Astrocyte (in vitro differentiated cells and primary cell): ENCODE measurements around the gene MYEOV. TPM values are rescaled to one million over a fixed set of nuclear protein-coding genes. Genes with fewer than 3 reads are reported as not detected.
A peak's percentile ranks its signal among the peaks of the same experiment; 100 is the strongest.

Experiments used
- DNase-seq: peaks from one replicate; pipeline ENCODE4 v3.0.0-alpha.2; 2010; ENCODE audit warnings: low read depth
- FAIRE-seq: peaks from 2 replicates; lab custom pipeline; 2011; peaks lifted over from hg19 to GRCh38; lab: Jason Lieb, UNC
- H2AFZ ChIP-seq: 2 replicates; pipeline ENCODE4 v1.6.0; 2012; ENCODE audit warnings: low read depth, low read length, inconsistent platforms
- H3K27ac ChIP-seq: 2 replicates; pipeline ENCODE4 v1.5.1; 2011; ENCODE audit warnings: low read depth, low read length, inconsistent platforms
- H3K27me3 ChIP-seq: 2 replicates; pipeline ENCODE4 v1.6.0; 2011; ENCODE audit warnings: low read length, inconsistent platforms; ENCODE audit not compliant: insufficient read depth
- H3K36me3 ChIP-seq: 2 replicates; pipeline ENCODE4 v1.5.1; 2011; ENCODE audit warnings: low read length, inconsistent platforms; ENCODE audit not compliant: insufficient read depth
- H3K4me1 ChIP-seq: 2 replicates; pipeline ENCODE4 v1.5.1; 2011; ENCODE audit warnings: low read length, inconsistent platforms; ENCODE audit not compliant: insufficient read depth
- H3K4me2 ChIP-seq: 2 replicates; pipeline ENCODE4 v1.6.0; 2012; ENCODE audit warnings: low read length, inconsistent platforms
- H3K4me3 ChIP-seq: 2 replicates; pipeline ENCODE4 v1.5.1; 2011; ENCODE audit warnings: low read depth, mild to moderate bottlenecking, low read length, inconsistent platforms; ENCODE audit not compliant: insufficient read depth
- H3K79me2 ChIP-seq: 2 replicates; pipeline ENCODE4 v1.6.0; 2012; ENCODE audit warnings: mild to moderate bottlenecking, low read length, inconsistent platforms; ENCODE audit not compliant: insufficient read depth
- H3K9ac ChIP-seq: 2 replicates; pipeline ENCODE4 v1.6.0; 2012; ENCODE audit warnings: mild to moderate bottlenecking, low read length, inconsistent platforms
- H3K9me3 ChIP-seq: 2 replicates; pipeline ENCODE4 v1.5.1; 2012; ENCODE audit warnings: low read depth, mild to moderate bottlenecking, low read length, inconsistent platforms; ENCODE audit not compliant: insufficient read depth
- H4K20me1 ChIP-seq: 2 replicates; pipeline ENCODE4 v1.6.0; 2012; ENCODE audit warnings: low read length, inconsistent platforms; ENCODE audit not compliant: insufficient read depth
- H3K27ac Mint-ChIP-seq: one replicate; pipeline ENCODE4 v1.8.0; 2021; ENCODE audit warnings: mild to moderate bottlenecking, mixed read lengths; ENCODE audit not compliant: unreplicated experiment
- H3K27me3 Mint-ChIP-seq: one replicate; pipeline ENCODE4 v1.8.0; 2021; ENCODE audit warnings: low read depth, mixed read lengths; ENCODE audit not compliant: unreplicated experiment
- H3K36me3 Mint-ChIP-seq: one replicate; pipeline ENCODE4 v1.8.0; 2021; ENCODE audit warnings: low read depth, mixed read lengths; ENCODE audit not compliant: unreplicated experiment
- H3K4me1 Mint-ChIP-seq: one replicate; pipeline ENCODE4 v1.8.0; 2021; ENCODE audit warnings: low read depth, mixed read lengths; ENCODE audit not compliant: unreplicated experiment
- H3K4me3 Mint-ChIP-seq: one replicate; pipeline ENCODE4 v1.8.0; 2021; ENCODE audit warnings: mild to moderate bottlenecking, moderate library complexity, mixed read lengths; ENCODE audit not compliant: unreplicated experiment
- H3K9me3 Mint-ChIP-seq: one replicate; pipeline ENCODE4 v1.8.0; 2021; ENCODE audit warnings: mild to moderate bottlenecking, mixed read lengths; ENCODE audit not compliant: unreplicated experiment
- EZH2 ChIP-seq: IDR thresholded peaks from 2 replicates; pipeline ENCODE4 v1.6.1; 2012; ENCODE audit warnings: mild to moderate bottlenecking, low read length, inconsistent platforms; ENCODE audit not compliant: insufficient read depth
- total RNA-seq: library from RNA; stranded (reverse); gene quantifications from 2 replicates; pipeline ENCODE4 v1.2.1, GENCODE V29; 2021
- TF ChIP-seq, protein P1 (sequence below): IDR thresholded peaks from 2 replicates; pipeline ENCODE4 v1.5.1; 2011; ENCODE audit warnings: low read depth, mild to moderate bottlenecking, inconsistent platforms, low read length, moderate library complexity; ENCODE audit not compliant: insufficient read depth

MYEOV gene
- total RNA-seq, 1 donor from 2014 or later: not detected

DNA sequence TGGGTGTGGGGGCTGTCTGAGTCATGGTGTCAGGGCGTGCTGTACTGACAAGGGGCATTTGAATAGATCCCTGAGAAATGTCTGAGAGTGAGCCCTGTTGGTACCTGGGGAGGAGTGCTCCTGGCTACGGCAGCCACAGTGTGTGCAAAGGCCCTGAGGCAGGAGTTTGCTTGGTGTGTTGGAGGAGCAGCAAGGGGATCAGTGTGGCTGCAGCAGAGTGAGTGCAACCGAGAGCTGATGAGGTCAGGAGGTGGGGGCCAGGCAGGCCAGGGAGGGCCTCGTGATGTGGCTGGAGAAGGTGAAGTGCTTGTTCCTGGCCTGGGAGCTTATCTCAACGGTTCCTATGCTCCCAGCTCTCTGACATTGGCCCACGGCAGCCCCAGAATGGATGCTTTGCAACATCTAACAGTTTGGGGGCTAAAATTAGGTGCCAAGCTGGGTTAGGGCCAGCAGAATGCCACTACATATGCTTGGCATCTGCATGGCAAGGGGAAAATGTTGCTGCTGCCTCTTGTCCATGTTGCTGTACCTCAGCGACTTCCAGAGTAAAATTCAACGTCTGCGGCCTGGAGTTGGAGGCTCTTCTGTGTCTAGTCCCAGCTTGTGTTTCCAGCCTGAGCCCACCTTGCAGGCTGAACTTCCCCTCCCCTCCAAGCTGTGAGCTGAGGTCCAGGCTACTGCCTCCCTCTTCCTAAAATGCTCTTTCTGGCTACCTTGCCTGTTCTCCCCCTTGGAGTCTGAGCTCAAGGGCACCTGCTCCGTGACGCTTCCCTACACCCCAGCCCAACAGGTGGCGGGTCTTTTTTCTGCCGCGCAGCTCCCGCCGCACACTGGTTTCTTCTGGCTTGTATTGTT, 48.2 kb upstream of the MYEOV start:
- no peak overlapping the region for H3K27ac ChIP-seq
- peaks cover 10% of the 10 kb centered on the region for H3K4me1 ChIP-seq
- H3K4me3 ChIP-seq: no peak overlapping the region
- no peak overlapping the region for H2AFZ ChIP-seq
- TF ChIP-seq EZH2: no peak
- TF ChIP-seq, protein P1, sequence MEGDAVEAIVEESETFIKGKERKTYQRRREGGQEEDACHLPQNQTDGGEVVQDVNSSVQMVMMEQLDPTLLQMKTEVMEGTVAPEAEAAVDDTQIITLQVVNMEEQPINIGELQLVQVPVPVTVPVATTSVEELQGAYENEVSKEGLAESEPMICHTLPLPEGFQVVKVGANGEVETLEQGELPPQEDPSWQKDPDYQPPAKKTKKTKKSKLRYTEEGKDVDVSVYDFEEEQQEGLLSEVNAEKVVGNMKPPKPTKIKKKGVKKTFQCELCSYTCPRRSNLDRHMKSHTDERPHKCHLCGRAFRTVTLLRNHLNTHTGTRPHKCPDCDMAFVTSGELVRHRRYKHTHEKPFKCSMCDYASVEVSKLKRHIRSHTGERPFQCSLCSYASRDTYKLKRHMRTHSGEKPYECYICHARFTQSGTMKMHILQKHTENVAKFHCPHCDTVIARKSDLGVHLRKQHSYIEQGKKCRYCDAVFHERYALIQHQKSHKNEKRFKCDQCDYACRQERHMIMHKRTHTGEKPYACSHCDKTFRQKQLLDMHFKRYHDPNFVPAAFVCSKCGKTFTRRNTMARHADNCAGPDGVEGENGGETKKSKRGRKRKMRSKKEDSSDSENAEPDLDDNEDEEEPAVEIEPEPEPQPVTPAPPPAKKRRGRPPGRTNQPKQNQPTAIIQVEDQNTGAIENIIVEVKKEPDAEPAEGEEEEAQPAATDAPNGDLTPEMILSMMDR: no peak
- peaks cover 5% of the 10 kb centered on the region for H3K36me3 Mint-ChIP-seq
- no peak overlapping the region for H3K9ac ChIP-seq
- H3K27me3 ChIP-seq: peaks cover 6% of the 10 kb centered on the region
- H3K4me2 ChIP-seq: no peak overlapping the region
- H3K9me3 ChIP-seq: peaks cover 3% of the 10 kb centered on the region
- H3K4me3 Mint-ChIP-seq: no peak overlapping the region
- no peaks in the 10 kb centered on the region for H4K20me1 ChIP-seq
- DNase-seq (no peak), FAIRE-seq (no peak)
- peaks cover 13% of the 10 kb centered on the region for H3K9me3 Mint-ChIP-seq
- no peak overlapping the region for H3K27ac Mint-ChIP-seq
- H3K36me3 ChIP-seq: no peaks in the 10 kb centered on the region
- peaks cover 63% of the 10 kb centered on the region for H3K27me3 Mint-ChIP-seq
- peaks cover 7% of the 10 kb centered on the region for H3K4me1 Mint-ChIP-seq
- no peaks in the 10 kb centered on the region for H3K79me2 ChIP-seq

DNA sequence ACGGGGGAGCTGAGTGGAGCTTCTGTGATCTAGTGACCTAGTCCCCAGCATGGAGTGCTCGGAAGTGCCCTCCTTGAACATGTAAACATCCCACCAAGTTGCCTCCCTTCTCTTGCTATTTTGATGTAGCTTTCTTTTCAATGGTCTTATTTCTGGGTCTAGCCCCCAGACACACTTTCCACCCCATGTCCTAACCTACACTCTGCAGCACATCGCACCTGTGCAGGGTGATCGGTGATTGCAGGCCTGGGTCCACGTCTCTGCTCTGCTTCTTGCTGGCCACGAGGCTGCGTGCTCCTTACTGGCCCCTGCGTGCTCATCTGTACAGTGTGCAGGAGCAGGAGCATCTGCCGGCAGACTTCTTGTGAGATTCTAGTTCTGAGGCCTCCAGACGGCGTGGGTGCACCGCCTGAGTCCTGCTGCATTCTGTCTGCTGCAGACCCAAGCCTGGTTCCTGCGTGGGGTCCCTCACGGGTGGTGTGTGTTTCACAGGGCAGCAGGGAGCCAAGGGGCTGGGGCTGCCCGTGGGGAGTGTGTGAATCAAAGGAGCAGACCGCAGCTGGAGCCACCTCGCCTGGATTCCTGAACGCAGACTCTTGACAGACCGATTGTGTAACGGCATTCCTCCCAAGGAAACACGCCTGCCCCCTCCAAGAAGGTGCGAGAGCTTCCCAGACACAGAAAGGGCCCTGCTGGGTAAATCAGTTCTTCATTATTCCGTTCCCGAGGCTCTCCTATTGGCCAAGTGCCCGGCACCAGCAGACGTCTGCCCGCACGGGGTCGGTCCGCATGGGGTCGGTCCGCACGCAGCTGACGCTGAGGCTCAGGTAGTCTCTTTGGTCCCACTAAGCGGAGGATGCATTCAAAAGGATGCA, 44.4 kb upstream of the MYEOV start:
- H3K27me3 Mint-ChIP-seq: peaks cover 77% of the 10 kb centered on the region
- no peaks in the 10 kb centered on the region for H3K36me3 ChIP-seq

More for the DNA sequence above, 44.4 kb upstream of the MYEOV start:
- H2AFZ ChIP-seq: peak overlapping the region; percentile 56
- Mint-ChIP-seq H3K27ac (no peak overlapping the region), H3K36me3 (peaks cover 7% of the 10 kb centered on the region), H3K4me3 (no peak overlapping the region), H3K4me1 (peaks cover 7% of the 10 kb centered on the region), H3K9me3 (peaks cover 17% of the 10 kb centered on the region)
- H3K9me3 ChIP-seq: peaks cover 18% of the 10 kb centered on the region
- H3K9ac ChIP-seq: no peak overlapping the region
- no peak overlapping the region for H3K4me3 ChIP-seq
- H3K27ac ChIP-seq: no peak overlapping the region
- peaks cover 6% of the 10 kb centered on the region for H3K27me3 ChIP-seq
- no peaks in the 10 kb centered on the region for H3K79me2 ChIP-seq
- peaks cover 10% of the 10 kb centered on the region for H3K4me1 ChIP-seq
- DNase-seq: peak; percentile 67
- H3K4me2 ChIP-seq: no peak overlapping the region
- no peaks in the 10 kb centered on the region for H4K20me1 ChIP-seq
- FAIRE-seq: no peak
- TF ChIP-seq EZH2: no peak
- TF ChIP-seq, protein P1: no peak
